HepG2 (cell line): ENCODE results near the gene IP6K1. TPM values are rescaled to one million over a fixed set of nuclear protein-coding genes. Genes with fewer than 3 reads are reported as not detected.
A peak's percentile ranks its signal among the peaks of the same experiment; 100 is the strongest.

Source experiments
- CBX1 ChIP-seq: IDR thresholded peaks from one replicate; pipeline ENCODE4 v1.6.1; 2016; ENCODE audit warnings: antibody characterized with exemption, low read depth
- FOSL2 ChIP-seq: sonication (generic); formaldehyde crosslinking; IDR thresholded peaks from 2 replicates; pipeline ENCODE4 v1.4.0; 2020; ENCODE audit warnings: missing genetic modification reagents
- GMEB2 ChIP-seq: IDR thresholded peaks from 2 replicates; pipeline ENCODE4 v1.6.1; 2016; ENCODE audit warnings: missing biosample characterization, missing genetic modification reagents, low read depth
- HMG20B ChIP-seq: conservative IDR thresholded peaks from 2 replicates; pipeline ENCODE4 v1.6.1; 2016; ENCODE audit warnings: missing genetic modification reagents, missing compliant biosample characterization
- PHF20 ChIP-seq: sonication (generic); formaldehyde crosslinking; IDR thresholded peaks from 2 replicates; pipeline ENCODE4 v1.5.0; 2020; ENCODE audit warnings: mild to moderate bottlenecking, missing genetic modification reagents
- POLR2AphosphoS2 ChIP-seq: IDR thresholded peaks from 2 replicates; pipeline ENCODE4 v1.6.1; 2011; ENCODE audit warnings: low read depth, low read length, improper control_type of control experiment
- TERF1 ChIP-seq: sonication (generic); formaldehyde crosslinking; IDR thresholded peaks from 2 replicates; pipeline ENCODE4 v1.8.0; 2022; ENCODE audit warnings: mild to moderate bottlenecking, missing genetic modification reagents, moderate library complexity
- ZBTB4 ChIP-seq: sonication (generic); formaldehyde crosslinking; IDR thresholded peaks from 2 replicates; pipeline ENCODE4 v1.4.0; 2020; ENCODE audit warnings: missing genetic modification reagents, mild to moderate bottlenecking, borderline replicate concordance
- ZBTB42 ChIP-seq: sonication (generic); formaldehyde crosslinking; IDR thresholded peaks from 2 replicates; pipeline ENCODE4 v1.5.0; 2020; ENCODE audit warnings: mild to moderate bottlenecking, missing genetic modification reagents
- ZC3H13 ChIP-seq: sonication (generic); formaldehyde crosslinking; IDR thresholded peaks from 2 replicates; pipeline ENCODE4 v1.8.1; 2023; ENCODE audit warnings: mild to moderate bottlenecking, missing genetic modification reagents, moderate library complexity
- ZIK1 ChIP-seq: sonication (generic); formaldehyde crosslinking; IDR thresholded peaks from 2 replicates; pipeline ENCODE4 v1.5.0; 2020; ENCODE audit warnings: mild to moderate bottlenecking, low read depth, missing genetic modification reagents, borderline replicate concordance
- ZNF224 ChIP-seq: sonication (generic); formaldehyde crosslinking; IDR thresholded peaks from 2 replicates; pipeline ENCODE4 v1.5.0; 2020; ENCODE audit warnings: mild to moderate bottlenecking, missing genetic modification reagents
- ZNF235 ChIP-seq: sonication (generic); formaldehyde crosslinking; IDR thresholded peaks from 2 replicates; pipeline ENCODE4 v1.8.1; 2023; ENCODE audit warnings: mild to moderate bottlenecking, missing genetic modification reagents, borderline replicate concordance
- ZNF446 ChIP-seq: sonication (generic); formaldehyde crosslinking; IDR thresholded peaks from 2 replicates; pipeline ENCODE4 v1.5.0; 2020; ENCODE audit warnings: mild to moderate bottlenecking, missing genetic modification reagents
- ZNF780A ChIP-seq: sonication (generic); formaldehyde crosslinking; IDR thresholded peaks from 2 replicates; pipeline ENCODE4 v1.8.0; 2022; ENCODE audit warnings: mild to moderate bottlenecking, missing genetic modification reagents, moderate library complexity
- ZSCAN5A ChIP-seq: sonication (generic); formaldehyde crosslinking; IDR thresholded peaks from 2 replicates; pipeline ENCODE4 v1.8.0; 2022; ENCODE audit warnings: mild to moderate bottlenecking, missing genetic modification reagents, borderline replicate concordance
- polyA plus RNA-seq, 8 experiments: library from polyadenylated mRNA; depleted of rRNA in 3 of 8; stranded (reverse) in 7 of 8; unstranded in 1 of 8; fragments of >200 nt; fragmentation: Illumina TruSeq in 4 of 8; extraction: Trizol in 4 of 8; gene quantifications; 2 replicates each; pipeline versions ENCODE4 v1.2.1 to v1.2.3, GENCODE V29; 2011 to 2016; ENCODE audit warnings: low read depth in 4 of 8, missing spikeins in 1 of 8, mixed read lengths in 1 of 8; ENCODE audit not compliant: insufficient read depth in 1 of 8
- total RNA-seq, 5 experiments: library from RNA; depleted of rRNA; stranded (reverse); fragments of >200 nt; fragmentation: Illumina TruSeq; extraction: Trizol; gene quantifications; 2 replicates each; pipeline ENCODE4 v1.2.3, GENCODE V29; 2016; ENCODE audit warnings: low read depth in 1 of 5
- TF ChIP-seq, protein P1 (sequence below): sonication (generic); formaldehyde crosslinking; IDR thresholded peaks from 2 replicates; pipeline ENCODE4 v1.4.0; 2020; ENCODE audit warnings: missing genetic modification reagents
- TF ChIP-seq, protein P2 (sequence below): sonication (generic); formaldehyde crosslinking; IDR thresholded peaks from 2 replicates; pipeline ENCODE4 v1.4.0; 2020; ENCODE audit warnings: missing genetic modification reagents

IP6K1 gene
- total and polyA plus RNA-seq, 2 of the 13 experiments (the other 11 are each of a cell fraction or from before 2014, with no cell fraction given) = 17.7 to 29.7 TPM

GRCh38 chr3:49786357-49787181 lies at the start of gene IP6K1 (continued):
- no peak for TF ChIP-seq HMG20B
- TF ChIP-seq FOSL2 (CRISPR knock-in tag) = no peak; the same call in 1 of the 2 replicates
- TF ChIP-seq ZSCAN5A (CRISPR knock-in tag) = no peak
- TF ChIP-seq ZNF446 (CRISPR knock-in tag) = peak; percentile 83; the same call in 1 of the 2 replicates
- no peak for TF ChIP-seq POLR2AphosphoS2
- no peak for TF ChIP-seq CBX1
- 0 out of 2 replicates have a peak, but pooled peaks have one; percentile 52 for TF ChIP-seq ZIK1 (CRISPR knock-in tag)
- peak; percentile 77 for TF ChIP-seq PHF20
- TF ChIP-seq ZC3H13 (CRISPR knock-in tag) = peak; percentile 70; the same call in 1 of the 2 replicates
- TF ChIP-seq ZBTB42 (CRISPR knock-in tag) = peak; percentile 77; the same call in 1 of the 2 replicates
- TF ChIP-seq, protein P1, sequence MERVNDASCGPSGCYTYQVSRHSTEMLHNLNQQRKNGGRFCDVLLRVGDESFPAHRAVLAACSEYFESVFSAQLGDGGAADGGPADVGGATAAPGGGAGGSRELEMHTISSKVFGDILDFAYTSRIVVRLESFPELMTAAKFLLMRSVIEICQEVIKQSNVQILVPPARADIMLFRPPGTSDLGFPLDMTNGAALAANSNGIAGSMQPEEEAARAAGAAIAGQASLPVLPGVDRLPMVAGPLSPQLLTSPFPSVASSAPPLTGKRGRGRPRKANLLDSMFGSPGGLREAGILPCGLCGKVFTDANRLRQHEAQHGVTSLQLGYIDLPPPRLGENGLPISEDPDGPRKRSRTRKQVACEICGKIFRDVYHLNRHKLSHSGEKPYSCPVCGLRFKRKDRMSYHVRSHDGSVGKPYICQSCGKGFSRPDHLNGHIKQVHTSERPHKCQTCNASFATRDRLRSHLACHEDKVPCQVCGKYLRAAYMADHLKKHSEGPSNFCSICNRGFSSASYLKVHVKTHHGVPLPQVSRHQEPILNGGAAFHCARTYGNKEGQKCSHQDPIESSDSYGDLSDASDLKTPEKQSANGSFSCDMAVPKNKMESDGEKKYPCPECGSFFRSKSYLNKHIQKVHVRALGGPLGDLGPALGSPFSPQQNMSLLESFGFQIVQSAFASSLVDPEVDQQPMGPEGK (CRISPR knock-in tag) = peak; percentile 23; the same call in 1 of the 2 replicates
- peak; percentile 26; the same call in 1 of the 2 replicates for TF ChIP-seq ZBTB4 (CRISPR knock-in tag)
- no peak for TF ChIP-seq ZNF780A
- TF ChIP-seq TERF1 (CRISPR knock-in tag) = peak; percentile 75; the same call in 1 of the 2 replicates
- TF ChIP-seq ZNF235 (CRISPR knock-in tag) = no peak
- TF ChIP-seq ZNF224 (CRISPR knock-in tag) = peak; percentile 52; the same call in 1 of the 2 replicates
- TF ChIP-seq GMEB2 (CRISPR knock-in tag) = no peak
- TF ChIP-seq, protein P2, sequence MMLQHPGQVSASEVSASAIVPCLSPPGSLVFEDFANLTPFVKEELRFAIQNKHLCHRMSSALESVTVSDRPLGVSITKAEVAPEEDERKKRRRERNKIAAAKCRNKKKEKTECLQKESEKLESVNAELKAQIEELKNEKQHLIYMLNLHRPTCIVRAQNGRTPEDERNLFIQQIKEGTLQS (CRISPR knock-in tag) = peak; percentile 63; the same call in 1 of the 2 replicates
